ENCODE measurements around the gene CD1C. TPM values are rescaled to one million over a fixed set of nuclear protein-coding genes. Genes with fewer than 3 reads are reported as not detected.
"Not testable (repeated sequence)": the region's sequence is repeated elsewhere in the genome, so short reads cannot be mapped to it uniquely, and the experiment has no call there.

Gene CD1C
- total RNA-seq, 1 experiment from 2014 or later, result not detected

DNA sequence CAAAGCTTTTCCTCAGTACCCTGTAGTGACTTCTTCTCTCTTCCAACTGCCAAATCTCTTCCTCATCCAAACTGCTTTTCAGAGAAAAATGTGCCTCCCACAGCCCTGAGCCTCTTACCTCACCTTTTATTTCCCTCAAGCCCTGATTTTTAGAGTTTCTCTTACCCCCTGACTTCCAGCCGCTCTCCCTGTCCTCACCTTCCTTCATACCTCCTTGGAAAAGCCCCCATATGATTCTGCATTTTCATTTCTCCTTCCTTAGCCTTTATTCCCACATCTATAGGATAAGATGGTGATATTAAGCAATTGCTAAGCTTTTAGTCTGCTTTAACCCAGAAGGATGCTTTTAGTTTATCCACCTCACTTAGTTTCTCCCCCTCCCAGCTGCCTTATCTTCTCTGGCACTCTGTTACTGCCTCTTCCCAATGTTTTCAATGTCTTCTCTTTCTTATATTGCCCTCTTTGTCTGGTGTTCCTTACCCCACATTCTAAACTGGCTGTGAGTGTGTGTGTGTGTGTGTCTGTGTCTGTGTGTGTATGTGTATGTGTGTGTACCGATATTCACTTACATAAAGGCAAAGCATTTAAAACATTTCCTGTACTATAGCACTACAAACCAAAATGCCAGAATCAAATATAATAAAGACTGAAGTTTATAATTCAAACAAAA, 41.9 kb downstream of the CD1C start, which contains the start of gene CD1B:
Gene CD1B (minus strand): TSS at position 51 of the 670 bp plus-strand sequence. CDS start 108 bp downstream, outside the sequence.
- Histone ChIP-seq H3K4me3 (no peak within 1 kb of the TSS), H3K27me3 (replicated peaks) (no peaks in the 10 kb centered on the region; the same call in none of the 2 replicates), H3K4me1 (replicated peaks) (no peaks in the 10 kb centered on the region), H3K9me3 (replicated peaks) (no peaks in the 10 kb centered on the region), H3K36me3 (no peaks in the 10 kb centered on the region), H3K27ac (no peak within 1 kb of the TSS)
- no peak for DNase-seq (ENCODE audit: low read depth in 1 of 2, low spot score in 2 of 2)

DNA sequence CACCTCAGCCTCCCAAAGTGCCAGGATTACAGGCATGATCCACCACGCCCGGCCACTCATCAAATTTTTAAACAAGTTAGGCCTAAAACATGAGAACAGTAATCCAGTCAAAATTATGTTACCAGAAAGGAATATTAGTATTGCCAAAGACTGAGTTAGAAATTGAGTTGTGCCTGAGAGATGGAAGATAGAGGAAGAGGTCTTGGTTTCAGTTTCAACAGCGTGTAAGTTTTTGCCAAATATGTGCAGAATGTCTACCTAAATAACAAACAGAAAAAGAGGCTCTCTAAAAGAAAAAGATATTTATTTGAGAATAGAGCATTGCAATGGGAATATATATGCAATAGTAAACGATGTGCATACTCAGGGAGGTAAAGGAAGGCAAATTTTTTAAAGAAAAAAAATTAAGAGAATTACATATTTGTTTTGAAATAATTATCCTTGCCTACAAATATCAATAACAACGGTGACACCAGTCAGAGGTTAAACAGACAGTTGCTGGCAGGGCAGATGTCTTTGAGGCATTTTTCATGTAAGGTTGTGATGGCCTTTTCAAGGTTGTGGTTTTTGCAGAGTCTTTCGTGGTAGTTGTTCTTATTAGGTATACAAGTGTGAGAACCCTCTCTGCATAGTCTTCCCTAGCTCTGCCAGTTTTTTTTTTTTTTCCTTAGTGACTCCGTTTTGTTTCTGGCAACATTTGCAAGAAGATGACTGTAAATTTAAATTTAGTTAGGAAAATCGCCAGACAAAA, 43.9 kb downstream of the CD1C start:
- no peaks in the 10 kb centered on the region for H3K36me3 ChIP-seq
- no peaks in the 10 kb centered on the region for H3K4me1 ChIP-seq (replicated peaks)
- no peak overlapping the region for H3K27ac ChIP-seq
- no peaks in the 10 kb centered on the region for H3K9me3 ChIP-seq (replicated peaks)
- no peaks in the 10 kb centered on the region; the same call in none of the 2 replicates for H3K27me3 ChIP-seq (replicated peaks)
- no peak for DNase-seq (ENCODE audit: low read depth in 1 of 2, low spot score in 2 of 2)
- no peak overlapping the region for H3K4me3 ChIP-seq

DNA sequence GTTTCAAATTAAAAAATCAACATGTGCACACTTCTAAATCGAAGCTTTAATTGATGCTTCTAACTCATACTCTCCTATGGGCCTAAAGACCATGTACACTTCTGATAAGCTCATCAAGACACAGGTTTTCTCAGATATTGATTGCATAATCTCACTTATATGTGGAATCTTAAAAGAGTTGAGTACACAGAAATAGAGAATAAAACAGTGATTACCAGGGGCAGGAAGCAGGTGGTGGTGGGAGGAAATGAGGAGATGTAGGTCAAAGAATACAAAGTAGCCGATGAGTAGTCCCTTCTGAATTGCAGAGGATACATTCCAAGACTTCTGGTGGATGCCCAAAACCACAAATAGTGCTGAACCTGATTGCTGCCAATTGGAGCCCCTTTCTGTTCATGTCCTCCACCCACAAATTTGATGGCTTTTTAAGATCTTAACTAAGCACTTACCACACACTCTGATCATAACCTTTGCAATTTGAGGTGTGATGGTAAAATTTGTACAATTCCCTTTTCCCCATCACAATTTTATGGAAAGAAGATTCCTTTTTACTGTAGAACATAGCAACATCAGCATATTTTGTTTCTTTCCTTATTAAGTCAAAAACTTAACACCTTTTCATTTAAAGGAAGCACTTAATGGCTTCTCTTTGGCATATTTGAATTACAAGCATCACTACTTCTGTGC, 44.9 kb downstream of the CD1C start:
- no peak overlapping the region for H3K27ac ChIP-seq
- no peak for DNase-seq (ENCODE audit: low read depth in 1 of 2, low spot score in 2 of 2)
- no peaks in the 10 kb centered on the region for H3K36me3 ChIP-seq
- no peaks in the 10 kb centered on the region for H3K4me1 ChIP-seq (replicated peaks)
- H3K27me3 ChIP-seq (replicated peaks), result no peaks in the 10 kb centered on the region; the same call in none of the 2 replicates
- H3K4me3 ChIP-seq, result no peak overlapping the region
- no peaks in the 10 kb centered on the region for H3K9me3 ChIP-seq (replicated peaks)

- no peak overlapping the region for H3K27ac ChIP-seq
- H3K4me1 ChIP-seq (replicated peaks), result no peaks in the 10 kb centered on the region
- DNase-seq (ENCODE audit: low read depth in 1 of 2, low spot score in 2 of 2), result no peak
- no peaks in the 10 kb centered on the region; the same call in none of the 2 replicates for H3K27me3 ChIP-seq (replicated peaks)
- H3K36me3 ChIP-seq, result no peaks in the 10 kb centered on the region
- H3K9me3 ChIP-seq (replicated peaks), result no peaks in the 10 kb centered on the region
- no peak overlapping the region for H3K4me3 ChIP-seq
Observed at GRCh38 chr1:158335213-158335532, 45.5 kb downstream of the CD1C start.

DNA sequence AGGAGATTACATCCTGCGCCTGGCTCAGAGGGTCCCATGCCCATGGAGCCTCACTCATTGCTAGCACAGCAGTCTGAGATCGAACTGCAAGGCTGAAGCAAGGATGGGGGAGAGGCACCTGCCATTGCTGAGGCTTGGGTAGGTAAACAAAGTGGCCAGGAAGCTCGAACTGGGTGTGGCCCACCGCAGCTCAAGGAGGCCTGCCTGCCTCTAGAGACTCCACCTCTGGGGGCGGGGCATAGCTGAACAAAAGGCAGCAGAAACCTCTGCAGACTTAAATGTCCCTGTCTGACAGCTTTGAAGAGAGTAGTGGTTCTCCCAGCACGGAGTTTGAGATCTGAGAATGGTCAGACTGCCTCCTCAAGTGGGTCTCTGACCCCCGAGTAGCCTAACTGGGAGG, 46.7 kb downstream of the CD1C start:
- H3K27ac ChIP-seq; H3K27me3 ChIP-seq (replicated peaks); H3K4me1 ChIP-seq (replicated peaks); H3K36me3 ChIP-seq; H3K4me3 ChIP-seq; H3K9me3 ChIP-seq (replicated peaks); DNase-seq (ENCODE audit: low read depth in 1 of 2, low spot score in 2 of 2): not testable (repeated sequence)

Other genes starting within 250 kb of the CD1C start
- gene CD1D, start 109.0 kb upstream of the CD1C start, total RNA-seq (2014; rRNA removed; shearing (Covaris generic)), result not detected in 2 replicates
- not detected in 2 replicates for gene CD1A, start 35.5 kb upstream of the CD1C start, total RNA-seq (2014; rRNA removed; shearing (Covaris generic))
- not detected in 2 replicates for gene CD1B, start 41.6 kb downstream of the CD1C start, total RNA-seq (2014; rRNA removed; shearing (Covaris generic))
- gene CD1E, start 64.0 kb downstream of the CD1C start, total RNA-seq (2014; rRNA removed; shearing (Covaris generic)), result not detected in 2 replicates
- gene OR10T2, start 109.5 kb downstream of the CD1C start, total RNA-seq (2014; rRNA removed; shearing (Covaris generic)), result not detected in 2 replicates
- not detected in 2 replicates for gene OR10K2, start 136.3 kb downstream of the CD1C start, total RNA-seq (2014; rRNA removed; shearing (Covaris generic))
- not detected in 2 replicates for gene OR10K1, start 171.9 kb downstream of the CD1C start, total RNA-seq (2014; rRNA removed; shearing (Covaris generic))
- gene OR10R2, start 182.3 kb downstream of the CD1C start, total RNA-seq (2014; rRNA removed; shearing (Covaris generic)), result not detected in 2 replicates